Dedifferentiated amniotic fluid mesenchymal stem cell (primary cell): ENCODE measurements around the gene DNAAF8.
"Not testable (repeated sequence)": the region's sequence is repeated elsewhere in the genome, so short reads cannot be mapped to it uniquely, and the experiment has no call there.

ENCODE experiments used
- DNase-seq: peaks from one replicate; pipeline ENCODE4 v3.0.0-alpha.2; 2016; ENCODE audit errors: extremely low spot score

DNAAF8 gene

DNA sequence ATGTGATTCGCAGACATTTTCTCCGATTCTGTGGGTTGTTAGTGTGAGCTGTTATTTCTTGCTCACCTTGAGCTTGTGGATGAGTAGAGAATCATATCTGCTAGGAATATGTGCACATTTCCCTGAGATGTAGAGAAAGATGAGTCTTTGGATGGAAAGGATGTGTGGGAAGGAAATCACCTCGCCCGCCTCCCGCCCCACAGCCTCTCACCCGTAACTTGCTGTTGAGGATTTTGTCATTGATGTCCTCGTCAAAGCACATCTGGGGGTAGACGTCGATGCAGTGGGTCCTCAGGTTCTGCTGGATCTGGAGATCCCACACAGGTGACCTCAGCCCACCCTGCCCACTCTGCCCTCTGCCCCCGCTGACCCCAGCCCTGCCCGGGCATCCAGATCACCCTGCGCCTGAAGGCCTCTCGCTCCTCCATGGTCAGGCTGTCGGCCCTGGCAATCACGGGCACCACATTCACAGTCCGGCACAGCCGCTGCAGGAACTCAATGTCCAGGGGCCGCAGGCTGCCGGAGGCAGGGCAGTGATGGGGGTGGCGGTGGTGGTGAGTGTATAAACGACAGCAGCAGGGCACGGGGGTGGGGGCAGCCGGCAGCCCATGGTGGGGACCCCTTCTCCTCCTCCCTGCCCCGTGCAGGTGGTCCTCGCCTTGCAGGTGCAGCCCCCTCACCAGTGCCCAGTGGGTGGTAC, 49.1 kb downstream of the DNAAF8 start:
- DNase-seq: no peak

DNA sequence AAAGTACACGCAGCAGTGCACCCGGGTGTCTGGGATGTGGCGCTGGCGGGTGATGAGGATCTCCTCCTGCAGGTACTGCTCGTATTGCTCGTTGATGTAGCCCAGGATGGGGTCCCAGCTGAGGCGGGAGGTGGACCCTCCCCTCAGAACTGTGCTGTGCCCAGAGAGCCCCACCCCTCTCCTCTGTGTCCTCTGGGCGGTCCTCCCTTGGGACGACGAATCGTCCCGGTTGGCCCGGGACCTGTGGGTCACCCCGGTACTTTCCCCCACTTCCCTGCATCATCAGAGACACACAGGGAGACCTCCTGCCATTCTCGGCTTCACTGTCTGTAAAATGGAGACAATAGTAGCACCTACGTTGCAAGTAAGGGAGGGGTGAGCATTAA, 49.6 kb downstream of the DNAAF8 start:
- DNase-seq: no peak

DNA sequence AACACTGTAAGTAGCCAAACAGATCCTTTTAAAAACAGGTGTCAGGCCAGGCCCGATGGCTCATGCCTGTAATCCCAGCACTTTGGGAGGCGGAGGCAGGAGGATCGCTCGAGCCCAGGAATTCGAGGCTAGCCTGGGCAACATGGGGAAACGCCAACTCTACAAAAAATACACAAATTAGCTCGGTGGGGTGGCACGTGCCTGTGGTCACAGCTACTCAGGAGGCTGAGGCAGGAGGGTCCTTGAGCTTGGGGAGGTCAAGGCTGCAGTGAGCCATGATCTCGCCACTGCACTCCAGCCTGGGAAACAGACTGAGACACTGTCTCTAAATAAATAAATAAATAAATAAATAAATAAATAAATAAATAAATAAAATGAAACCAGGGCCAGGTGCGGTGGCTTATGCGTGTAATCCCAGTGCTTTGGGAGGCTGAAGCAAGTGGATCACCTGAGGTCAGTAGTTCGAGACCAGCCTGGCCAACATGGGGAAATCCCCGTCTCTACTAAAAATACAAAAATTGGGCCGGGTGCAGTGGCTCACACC, 50.2 kb downstream of the DNAAF8 start:
- DNase-seq: not testable (repeated sequence)

DNA sequence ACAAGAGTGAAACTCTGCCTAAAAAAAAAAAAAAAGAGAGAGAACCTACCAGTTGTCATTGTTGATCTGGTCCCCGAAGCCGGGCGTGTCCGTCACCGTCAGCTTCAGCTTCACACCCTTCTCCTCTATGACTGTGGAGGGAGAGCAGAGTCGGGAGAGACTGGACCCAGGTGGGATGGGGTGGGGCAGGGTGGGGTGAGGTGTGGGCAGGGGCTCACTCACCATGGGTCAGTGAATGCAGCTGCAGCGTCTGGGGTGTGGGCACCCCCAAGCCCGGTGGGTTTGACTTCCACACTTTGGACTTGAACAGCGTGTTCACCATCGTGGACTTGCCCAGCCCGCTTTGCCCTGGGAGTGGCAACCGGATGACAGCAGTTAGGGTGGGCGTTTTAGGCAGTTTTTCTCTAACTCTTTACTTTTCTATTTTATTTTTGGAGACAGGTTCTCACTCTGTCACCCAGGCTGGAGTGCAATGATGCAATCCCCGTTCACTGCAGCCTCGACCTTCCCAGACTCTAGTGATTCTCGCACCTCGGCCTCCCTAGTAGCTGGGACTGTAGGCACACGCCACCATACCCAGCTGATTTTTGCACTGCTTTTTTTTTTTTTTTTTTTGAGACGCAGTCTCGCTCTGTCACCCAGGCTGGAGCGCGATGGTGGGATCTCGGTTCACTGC, 51.6 kb downstream of the DNAAF8 start:
- no peak for DNase-seq

DNA sequence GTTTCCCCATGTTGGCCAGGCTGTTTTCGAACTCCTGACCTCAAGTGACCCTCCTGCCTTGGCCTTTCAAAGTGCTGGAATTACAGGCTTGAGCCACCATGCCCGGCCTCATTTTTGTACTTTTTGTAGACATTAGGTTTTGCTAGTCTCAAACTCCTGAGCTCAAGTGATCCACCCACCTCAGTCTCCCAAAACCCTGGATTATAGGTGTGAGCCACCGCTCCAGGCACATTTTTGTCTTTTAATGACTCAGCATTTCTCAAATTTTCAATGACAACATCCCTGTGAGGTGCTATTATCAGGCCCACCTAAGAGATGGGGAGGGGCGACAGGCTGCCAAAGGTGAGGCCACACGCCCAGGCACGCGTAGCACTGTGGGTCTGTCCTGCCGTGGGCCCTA, 52.7 kb downstream of the DNAAF8 start:
- no peak for DNase-seq

DNA sequence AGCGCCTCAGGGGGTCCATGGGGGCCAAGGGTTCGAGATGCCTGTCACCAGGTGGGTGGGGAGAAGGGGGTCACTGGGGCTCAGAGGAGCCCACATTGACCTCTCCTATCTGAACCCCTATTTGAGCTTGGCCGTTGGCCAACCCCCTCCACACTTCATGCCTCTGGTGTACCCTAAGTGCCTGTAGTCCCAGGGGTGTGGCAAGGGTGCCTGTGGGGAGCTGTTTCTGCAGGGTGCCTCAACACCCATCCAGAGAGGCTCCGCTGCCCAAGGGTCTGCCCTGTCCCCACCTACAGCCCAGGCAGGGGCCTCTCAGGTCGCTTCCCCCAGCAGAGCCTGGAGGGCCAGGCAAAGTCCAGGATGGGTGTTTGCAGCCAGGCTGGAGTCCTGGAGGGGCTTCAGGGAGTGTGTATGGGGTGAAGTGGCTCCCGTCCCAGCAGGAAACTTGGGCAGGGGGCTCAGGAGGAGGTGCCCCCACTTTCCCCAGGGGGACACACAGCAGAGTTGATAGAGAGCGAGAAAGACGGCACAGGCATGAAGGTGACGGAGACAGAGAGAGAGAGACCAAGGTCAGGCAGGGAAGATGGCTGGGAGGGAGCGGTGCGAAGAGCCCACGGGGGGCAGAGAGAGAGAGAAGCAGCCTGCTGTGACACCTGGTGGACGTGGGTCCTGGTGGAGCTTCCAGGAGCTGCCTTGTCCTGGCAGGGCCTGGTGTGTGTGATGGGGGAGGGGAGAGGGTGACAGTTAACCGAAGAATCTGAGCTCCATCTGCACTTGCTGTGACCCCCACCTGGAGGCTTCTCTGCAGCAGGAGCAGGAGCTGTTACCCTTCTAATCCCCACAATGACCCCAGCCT, 53.5 kb downstream of the DNAAF8 start, which contains the start of gene SEPTIN12:
Gene SEPTIN12, minus strand, starts transcription at position 719 of the 856 bp plus-strand sequence. Its CDS starts 700 bp downstream, at position 19.
- DNase-seq: no peak

DNA sequence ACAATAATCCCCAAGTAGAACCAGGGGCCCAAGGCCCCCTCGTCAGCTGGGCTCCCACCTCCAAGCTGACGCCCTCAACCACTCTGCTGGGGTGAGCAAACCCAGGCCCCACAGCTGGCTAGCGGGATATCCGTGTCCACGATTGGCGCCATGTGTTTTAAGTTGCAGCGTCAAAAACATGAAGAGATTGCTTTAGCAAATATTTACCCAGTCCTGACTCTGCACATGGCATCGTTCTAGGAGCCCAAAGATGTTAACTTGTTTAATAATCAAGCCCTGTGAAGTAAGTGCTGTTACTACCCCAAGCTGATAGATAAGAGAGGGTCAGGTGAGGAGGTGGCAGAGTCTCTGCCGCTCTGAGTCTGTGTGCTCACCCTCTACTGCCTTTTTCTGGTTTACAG, 54.2 kb downstream of the DNAAF8 start:
- DNase-seq: no peak

DNA sequence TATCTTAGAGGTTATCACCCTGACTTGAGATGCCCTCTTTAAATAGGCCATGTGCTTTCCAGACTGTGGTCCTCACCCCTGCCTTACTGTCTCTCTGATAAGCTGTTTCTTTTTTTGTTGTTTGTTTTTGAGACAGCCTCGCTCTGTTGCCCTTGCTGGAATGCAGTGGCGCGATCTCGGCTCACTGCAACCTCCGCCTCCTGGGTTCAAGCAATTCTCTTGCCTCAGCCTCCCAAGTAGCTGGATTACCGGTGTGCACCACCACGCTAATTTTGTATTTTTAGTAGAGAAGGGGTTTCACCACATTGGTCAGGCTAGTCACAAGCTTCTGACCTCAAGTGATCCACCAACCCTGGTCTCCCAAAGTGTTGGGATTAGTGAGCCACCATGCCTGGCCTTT, 54.6 kb downstream of the DNAAF8 start:
- no peak for DNase-seq

DNA sequence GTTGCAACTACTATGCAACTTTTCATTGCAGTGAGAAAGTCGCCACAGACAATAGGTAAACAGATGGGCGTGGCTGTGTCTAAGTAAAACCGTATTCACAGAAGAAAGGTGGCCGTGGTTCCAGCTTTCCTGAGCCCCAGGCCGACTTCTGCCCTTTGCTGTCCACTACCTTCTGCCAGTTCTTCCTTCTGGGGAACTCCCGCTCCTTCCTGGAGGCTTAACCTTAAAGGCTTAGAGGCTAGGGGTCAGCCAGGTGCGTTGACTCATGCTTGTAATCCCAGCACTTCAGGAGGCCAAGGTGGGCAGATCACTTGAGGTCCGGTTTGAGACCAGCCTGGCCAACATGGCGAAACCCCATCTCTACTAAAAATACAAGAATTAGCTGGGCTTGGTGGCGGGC, 55.9 kb downstream of the DNAAF8 start:
- DNase-seq: no peak

DNA sequence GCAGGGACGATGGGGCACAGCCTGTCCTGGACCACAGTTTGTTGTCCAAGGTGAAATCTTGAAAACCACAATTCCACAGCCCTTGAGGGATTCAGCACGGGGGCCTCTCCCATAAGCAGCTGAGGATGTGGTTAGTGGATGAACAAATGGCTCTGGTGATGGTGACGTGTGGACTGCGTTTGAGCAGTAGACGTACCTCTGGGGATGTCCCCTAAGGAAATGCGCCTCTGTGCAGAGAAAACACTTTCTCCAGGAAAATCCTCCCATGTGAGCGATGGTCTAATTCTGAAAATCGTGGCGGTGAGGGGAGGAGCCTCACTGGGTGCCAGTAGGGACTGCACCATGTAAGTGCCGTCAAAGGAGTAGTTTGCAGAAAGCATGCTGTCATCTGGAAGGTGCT, 56.5 kb downstream of the DNAAF8 start:
- no peak for DNase-seq

DNA sequence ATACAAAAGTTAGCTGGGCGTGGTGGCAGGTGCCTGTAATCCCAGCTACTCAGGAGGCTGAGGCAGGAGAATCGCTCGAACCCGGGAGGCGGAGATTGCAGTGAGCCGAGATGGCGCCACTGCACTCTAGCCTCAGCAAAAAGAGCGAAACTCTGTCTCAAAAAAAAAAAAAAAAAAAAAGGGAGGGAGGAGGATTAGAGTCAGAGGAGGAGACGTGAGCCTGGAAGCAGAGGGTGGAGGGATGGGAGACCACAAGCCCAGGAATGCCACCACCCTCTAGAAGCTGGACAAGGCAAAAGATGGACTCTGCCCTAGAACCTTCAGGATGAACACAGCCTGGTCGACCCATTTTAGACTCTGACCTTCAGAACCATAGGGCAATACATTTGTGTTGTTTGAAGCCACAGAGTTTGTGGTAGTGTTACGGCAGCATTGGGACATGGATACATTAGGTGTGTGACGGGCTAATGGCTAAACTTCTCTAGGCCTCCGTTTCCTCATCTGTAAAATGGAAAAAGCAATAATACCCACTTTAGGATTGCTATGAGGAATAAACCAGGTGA, 58.7 kb downstream of the DNAAF8 start:
- DNase-seq: no peak

DNA sequence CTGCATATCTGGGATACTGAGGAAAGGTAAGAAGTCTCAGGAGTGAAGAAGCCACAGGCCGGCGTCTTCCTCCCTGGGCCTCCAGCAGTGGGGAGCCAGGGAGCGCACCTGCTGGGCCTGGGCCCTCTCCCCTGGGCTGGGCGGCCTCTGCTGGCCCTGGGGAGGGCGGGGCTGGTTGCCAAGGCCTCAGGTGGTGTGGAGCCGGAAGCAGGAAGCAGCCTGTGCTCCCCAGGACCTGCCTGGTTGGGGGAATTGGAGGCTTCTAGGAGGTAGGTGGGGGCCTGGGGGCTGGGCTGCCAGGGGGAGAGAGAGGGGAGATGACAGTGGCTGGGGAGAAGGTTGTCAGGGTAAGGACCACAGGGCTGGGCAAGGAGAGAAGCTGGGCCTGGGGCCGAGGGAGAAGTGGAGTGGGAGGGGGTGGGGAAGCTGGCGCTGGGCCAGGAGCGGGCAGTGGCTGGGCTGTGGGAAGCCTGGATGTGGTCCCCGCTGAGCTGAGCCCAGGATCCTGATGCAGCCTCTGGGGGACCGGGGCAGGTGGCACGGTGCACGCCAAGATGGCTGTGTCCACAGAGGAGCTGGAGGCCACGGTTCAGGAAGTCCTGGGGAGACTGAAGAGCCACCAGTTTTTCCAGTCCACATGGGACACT, 61.0 kb downstream of the DNAAF8 start, which contains the start of gene SMIM22:
Gene SMIM22, plus strand, starts transcription at position 189 of the 647 bp plus-strand sequence. Its CDS starts 366 bp downstream, at position 555.
- no peak for DNase-seq

DNA sequence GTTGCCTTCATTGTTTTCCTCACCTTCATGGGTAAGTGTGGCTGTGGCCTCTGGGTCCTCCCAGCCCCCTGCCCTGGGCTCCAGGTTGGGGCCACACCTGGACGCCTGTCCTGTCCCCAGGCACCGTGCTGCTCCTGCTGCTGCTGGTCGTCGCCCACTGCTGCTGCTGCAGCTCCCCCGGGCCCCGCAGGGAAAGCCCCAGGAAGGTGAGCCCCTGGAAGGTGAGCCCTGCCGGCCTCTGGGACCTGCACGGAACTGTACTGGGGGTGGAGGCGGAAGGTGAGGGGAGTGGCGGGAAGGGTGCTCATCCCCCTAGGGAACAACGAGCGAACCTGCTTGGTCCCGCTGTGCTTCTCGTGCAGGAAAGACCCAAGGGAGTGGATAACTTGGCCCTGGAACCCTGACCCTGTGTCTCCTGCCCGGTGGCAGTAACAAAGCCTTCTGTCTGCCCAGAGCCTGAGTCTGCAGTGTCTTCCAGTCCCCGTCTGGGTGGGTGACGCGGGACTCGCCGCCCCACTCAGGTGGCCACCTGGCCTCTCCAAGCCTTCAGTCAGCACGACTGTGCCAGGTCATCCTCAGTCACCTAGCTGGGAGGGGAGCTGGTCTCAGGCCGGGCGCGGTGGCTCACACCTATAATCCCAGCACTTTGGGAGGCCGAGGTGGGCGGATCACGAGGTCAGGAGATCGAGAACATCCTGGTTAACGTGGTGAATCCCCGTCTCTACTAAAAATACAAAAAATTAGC, 61.7 kb downstream of the DNAAF8 start:
- DNase-seq: no peak

DNA sequence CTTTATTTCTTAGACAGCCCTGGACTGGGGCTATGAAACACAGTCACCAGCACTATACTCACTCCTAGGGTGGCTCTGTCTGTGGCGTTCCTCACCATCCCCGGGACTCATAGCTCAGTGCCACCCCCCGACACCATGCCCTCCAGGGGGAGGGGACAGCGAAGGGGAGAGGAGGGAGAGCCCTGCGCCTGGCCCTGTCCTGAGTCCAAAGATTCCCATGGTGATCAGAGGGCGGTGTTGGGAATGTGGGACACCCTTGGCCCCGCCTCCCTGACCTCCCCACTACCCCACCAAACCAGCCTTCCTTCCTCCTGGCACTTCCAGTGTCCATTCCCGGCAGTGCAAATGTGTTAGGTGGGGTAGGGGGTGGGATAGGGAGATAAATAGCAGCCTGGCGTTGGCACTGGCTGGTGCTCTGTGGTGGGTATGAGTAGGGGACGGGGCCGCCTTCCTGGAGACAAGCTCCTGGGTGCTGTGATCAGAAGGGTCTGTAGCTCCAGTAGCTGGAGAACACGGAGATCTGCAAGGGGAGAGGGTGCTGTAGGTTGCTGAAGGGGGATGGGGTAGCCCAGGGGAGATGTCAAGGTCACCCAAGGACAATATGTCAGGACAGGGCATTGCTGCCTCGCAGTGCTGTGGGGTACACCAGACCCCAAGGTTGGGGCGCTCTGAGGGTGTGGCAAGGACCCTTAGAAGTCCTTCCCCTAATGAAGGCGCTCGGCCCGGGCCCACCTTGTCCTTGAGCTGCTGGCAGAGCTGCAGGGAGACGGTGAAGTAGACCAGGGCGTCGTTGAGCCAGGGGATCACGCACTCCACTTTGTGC, 62.9 kb downstream of the DNAAF8 start:
- no peak for DNase-seq

DNA sequence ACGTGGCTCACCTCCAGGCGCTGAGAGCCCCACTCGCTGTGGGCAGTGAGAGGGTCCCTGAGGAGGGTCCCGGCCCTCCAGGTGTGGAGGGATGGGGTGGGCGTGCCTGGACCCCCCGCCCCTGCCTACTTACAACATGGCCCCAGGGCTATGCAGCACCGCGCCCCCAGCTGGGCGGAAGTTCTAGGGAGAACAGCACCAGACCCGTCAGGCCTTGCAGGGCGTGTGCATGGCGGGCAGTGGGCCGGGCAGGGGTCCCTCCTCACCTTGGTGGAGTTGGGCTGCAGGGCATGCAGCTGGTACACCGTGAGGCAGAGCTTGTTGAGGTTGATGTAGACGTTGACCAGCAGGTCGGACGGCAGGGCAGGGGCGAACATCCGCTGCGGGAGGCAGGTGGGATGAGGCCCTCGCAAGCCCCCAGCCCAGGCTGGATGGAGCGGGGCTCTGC, 63.5 kb downstream of the DNAAF8 start:
- no peak for DNase-seq

DNA sequence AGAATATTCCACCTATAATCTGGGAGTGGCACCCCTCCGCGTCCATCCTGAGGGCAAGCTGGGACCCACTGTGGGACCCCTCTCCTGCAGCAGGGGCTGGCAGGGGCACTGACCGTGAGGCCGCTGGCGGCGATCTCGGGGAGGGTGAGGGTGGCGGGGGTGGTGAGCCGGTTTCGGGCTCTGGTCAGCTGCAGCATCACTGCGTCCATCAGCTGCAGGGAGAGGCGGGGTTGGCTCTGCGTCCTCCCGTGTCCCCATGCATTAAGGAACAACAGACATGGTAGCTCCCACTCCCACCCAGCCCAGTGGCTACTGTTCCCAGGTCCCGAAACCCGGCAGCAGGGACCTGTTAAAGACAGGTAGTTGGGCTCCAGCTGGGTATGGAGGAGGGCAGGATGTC, 64.1 kb downstream of the DNAAF8 start:
- DNase-seq: no peak
